ENCODE measurements around the gene NT5DC4. TPM values are rescaled to one million over a fixed set of nuclear protein-coding genes. Genes with fewer than 3 reads are reported as not detected.

The NT5DC4 gene
- not detected in 2 replicates for polyA plus RNA-seq (2011; rRNA removed)
- not detected in 2 replicates for polyA minus RNA-seq (2011; rRNA and poly(A)+ RNA removed)

DNA sequence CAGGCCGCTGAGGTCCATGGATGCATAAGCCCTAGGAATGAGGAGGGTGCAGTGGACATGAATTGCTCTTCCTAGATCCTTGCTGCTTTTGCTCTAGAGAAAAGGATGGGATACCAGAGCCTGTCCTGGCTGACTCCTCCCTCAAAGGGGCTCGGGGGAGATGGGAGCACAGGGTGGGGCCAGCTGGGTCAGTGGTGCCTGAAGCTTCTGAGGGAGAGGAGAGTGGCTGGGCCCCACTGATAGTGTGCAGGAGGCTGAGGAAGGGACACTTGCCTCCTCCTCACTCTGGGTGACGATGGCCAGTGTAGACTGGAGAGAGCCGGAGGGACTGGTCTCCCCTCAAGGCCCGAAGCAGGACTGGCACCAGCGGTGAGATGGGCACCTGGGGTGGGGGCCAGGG is at the start of gene NT5DC4:
NT5DC4 (plus strand) TSS at position 236 of the 400 bp plus-strand sequence; CDS start at position 296, 60 bp downstream.
- no peak for TF ChIP-seq CTCF (IDR thresholded peaks at IDR 0.05; ENCODE audit: insufficient read depth, low read depth, low read length)
- CTCF ChIA-PET: interaction anchor here (0.8 kb wide), 1 partner anchor 9 kb away, joined by 4 read pairs; no protein-coding TSS in a partner anchor
- Histone ChIP-seq H3K36me3 (ENCODE audit: control insufficient read depth, insufficient read depth, low read length) (no peaks in the 10 kb centered on the region), H3K27me3 (ENCODE audit: control insufficient read depth, insufficient read depth, low read length) (no peaks in the 10 kb centered on the region), H3K4me3 (ENCODE audit: low read depth, low read length) (no peak within 1 kb of the TSS)
- POLR2A ChIA-PET: no interaction called here
- no peak for DNase-seq (ENCODE audit: low read depth)

DNA sequence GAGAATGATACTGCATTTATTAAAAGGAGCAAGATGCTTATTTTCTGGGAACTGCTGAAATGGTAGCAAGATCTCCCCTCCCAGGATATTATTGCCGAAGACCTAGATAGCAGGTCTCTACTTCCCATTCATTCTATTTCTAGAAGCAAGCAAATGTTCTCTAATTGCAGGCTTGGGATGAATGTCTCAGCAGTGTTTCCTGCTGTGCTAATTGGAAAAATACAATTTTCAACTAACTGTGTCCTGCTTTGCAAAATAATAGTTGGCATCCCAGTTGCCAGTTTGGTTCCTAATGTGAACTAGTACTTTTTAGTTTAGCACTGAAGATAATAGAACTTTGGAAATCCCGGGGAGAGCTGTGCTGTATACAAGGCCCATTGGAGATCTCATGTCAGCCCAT is 49.0 kb upstream of the NT5DC4 start:
- ChIA-PET CTCF (no interaction called here), POLR2A (no interaction called here)
- Histone ChIP-seq H3K27me3 (ENCODE audit: control insufficient read depth, insufficient read depth, low read length) (no peaks in the 10 kb centered on the region), H3K36me3 (ENCODE audit: control insufficient read depth, insufficient read depth, low read length) (no peaks in the 10 kb centered on the region), H3K4me3 (ENCODE audit: low read depth, low read length) (no peak overlapping the region)
- TF ChIP-seq CTCF (IDR thresholded peaks at IDR 0.05; ENCODE audit: insufficient read depth, low read depth, low read length): no peak
- no peak for DNase-seq (ENCODE audit: low read depth)

- DNase-seq (ENCODE audit: low read depth): no peak
- no peak overlapping the region for H3K4me3 ChIP-seq (ENCODE audit: low read depth, low read length)
- ChIA-PET POLR2A (no interaction called here), CTCF (no interaction called here)
- no peaks in the 10 kb centered on the region for H3K27me3 ChIP-seq (ENCODE audit: control insufficient read depth, insufficient read depth, low read length)
- H3K36me3 ChIP-seq (ENCODE audit: control insufficient read depth, insufficient read depth, low read length): no peaks in the 10 kb centered on the region
- no peak for TF ChIP-seq CTCF (IDR thresholded peaks at IDR 0.05; ENCODE audit: insufficient read depth, low read depth, low read length)
Measured at GRCh38 chr2:112673008-112673407, 47.8 kb upstream of the NT5DC4 start.

DNA sequence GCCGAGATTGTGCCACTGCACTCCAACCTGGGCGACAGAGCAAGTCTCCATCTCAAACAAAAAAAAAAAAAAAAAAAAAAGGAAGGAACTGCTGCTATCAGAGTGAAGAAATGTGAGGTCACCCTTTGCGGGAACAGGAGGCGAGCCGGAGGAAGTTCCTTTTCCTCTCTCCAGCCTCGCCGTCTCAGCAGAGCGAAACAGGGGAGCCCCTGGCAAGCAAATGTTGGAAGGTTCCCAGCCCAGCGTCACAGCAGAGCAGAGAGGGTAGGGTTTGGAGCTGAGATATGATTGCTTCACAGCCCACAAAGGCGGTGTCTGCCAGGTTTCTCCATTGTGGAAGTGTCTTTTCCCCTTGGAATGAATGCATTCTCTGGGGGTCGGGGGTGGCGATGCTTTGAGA is 46.6 kb upstream of the NT5DC4 start:
- TF ChIP-seq CTCF (IDR thresholded peaks at IDR 0.05; ENCODE audit: insufficient read depth, low read depth, low read length): no peak
- POLR2A ChIA-PET: no interaction called here
- H3K36me3 ChIP-seq (ENCODE audit: control insufficient read depth, insufficient read depth, low read length): no peaks in the 10 kb centered on the region
- no peak overlapping the region for H3K4me3 ChIP-seq (ENCODE audit: low read depth, low read length)
- no peak for DNase-seq (ENCODE audit: low read depth)
- no peaks in the 10 kb centered on the region for H3K27me3 ChIP-seq (ENCODE audit: control insufficient read depth, insufficient read depth, low read length)
- CTCF ChIA-PET: no interaction called here

DNA sequence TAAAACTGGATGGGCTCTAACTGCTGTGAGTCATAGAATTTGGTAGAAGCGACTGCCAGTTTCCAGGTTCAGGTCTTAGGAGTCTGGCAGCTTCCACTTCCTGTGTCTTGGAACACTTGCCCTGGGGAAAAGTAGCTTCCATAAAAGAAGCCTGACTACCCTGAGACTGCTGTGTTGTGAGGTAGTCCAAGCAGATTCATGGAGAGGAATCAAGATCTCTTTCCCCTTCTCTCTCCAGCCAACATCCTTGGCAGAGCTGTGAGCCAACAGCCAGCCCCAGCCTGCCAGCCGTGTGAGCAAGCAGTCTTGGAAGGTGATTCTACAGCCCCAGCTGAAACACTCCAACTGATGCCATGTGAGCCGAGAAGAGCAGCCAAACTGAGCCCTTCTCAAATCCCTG is 41.3 kb upstream of the NT5DC4 start:
- no peak for TF ChIP-seq CTCF (IDR thresholded peaks at IDR 0.05; ENCODE audit: insufficient read depth, low read depth, low read length)
- Histone ChIP-seq H3K27me3 (ENCODE audit: control insufficient read depth, insufficient read depth, low read length) (no peaks in the 10 kb centered on the region), H3K36me3 (ENCODE audit: control insufficient read depth, insufficient read depth, low read length) (no peaks in the 10 kb centered on the region), H3K4me3 (ENCODE audit: low read depth, low read length) (no peak overlapping the region)
- CTCF ChIA-PET: interaction anchor here (1.2 to 1.5 kb wide), 3 partner anchors 12 to 47 kb away, joined by 3 to 8 read pairs (median 3); no protein-coding TSS in a partner anchor
- no peak for DNase-seq (ENCODE audit: low read depth)
- POLR2A ChIA-PET: no interaction called here

Measured in BJ (cell line).